ENCODE data around the gene SART1. TPM values are rescaled to one million over a fixed set of nuclear protein-coding genes. Genes with fewer than 3 reads are reported as not detected.
"Not testable (repeated sequence)": the region's sequence is repeated elsewhere in the genome, so short reads cannot be mapped to it uniquely, and the experiment has no call there.

SART1 gene
- total RNA-seq, 1 donor from 2014 or later = 43.3 TPM

DNA sequence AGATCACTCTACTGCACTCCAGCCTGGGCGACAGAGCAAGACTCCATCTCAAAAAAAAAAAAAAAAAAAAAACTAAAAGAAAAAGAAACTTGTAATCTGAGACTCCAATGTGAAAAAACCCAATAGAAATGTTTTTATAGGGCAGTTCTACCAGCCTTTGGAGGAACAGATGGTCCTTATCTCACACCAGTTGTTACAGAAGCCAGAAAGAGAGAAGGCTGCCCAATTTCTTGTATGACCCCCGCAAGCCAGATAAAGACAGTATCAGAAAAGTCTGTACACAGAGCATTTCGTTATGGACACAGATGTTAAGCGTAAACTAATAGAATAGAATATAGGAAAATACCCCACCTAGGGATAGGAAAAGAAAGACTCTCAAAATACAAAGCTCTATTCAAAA lies 27.5 kb upstream of the SART1 start:
- DNase-seq (ENCODE audit: low read depth) = no peak

DNA sequence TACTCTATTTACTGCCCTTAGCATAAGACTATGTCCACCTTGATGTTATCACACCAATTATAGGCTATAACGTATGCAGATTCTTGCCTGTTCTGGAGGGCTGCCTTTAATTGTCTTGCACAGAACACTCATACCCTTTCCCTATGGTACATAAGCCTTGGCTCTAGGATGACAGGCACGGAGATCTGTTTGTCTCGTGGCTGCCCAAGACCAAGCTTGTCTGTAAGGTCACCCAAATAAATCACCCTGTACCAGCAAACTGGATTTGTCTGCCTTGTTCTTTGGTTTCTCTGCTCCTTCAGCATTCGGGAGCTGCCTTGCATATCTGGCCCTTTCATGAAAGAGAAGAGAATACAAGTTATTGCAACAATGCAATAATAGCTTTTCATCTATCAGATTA lies 23.8 kb upstream of the SART1 start:
- no peak for DNase-seq (ENCODE audit: low read depth)

DNA sequence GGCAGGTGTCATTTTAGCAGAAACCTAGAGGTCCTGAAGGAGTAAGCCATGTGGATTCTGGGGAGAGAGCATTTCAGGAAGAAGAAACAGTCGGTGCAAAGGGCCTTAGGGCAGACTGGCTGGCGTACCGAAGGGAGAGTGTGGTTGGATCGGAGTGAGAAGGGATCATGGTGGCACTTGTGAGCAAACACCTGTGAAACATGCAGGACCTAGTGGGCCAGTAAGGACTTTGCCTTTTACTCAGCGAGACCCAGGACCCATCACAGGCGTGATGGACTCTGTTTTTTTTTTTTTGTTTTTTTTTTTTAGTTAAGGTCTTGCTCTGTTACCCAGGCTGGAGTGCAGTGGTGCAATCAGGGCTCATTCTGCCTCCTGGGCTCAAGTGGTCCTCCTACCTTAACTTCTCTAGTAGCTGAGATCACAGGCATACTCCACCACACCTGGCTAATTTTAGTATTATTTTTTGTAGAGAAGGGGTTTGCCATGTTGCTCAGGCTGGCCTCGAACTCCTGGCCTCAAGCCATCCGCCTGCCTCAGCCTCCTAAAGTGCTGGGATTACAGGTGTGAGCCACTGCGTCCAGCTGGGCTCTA lies 19.7 kb upstream of the SART1 start:
- DNase-seq (ENCODE audit: low read depth) = no peak

DNA sequence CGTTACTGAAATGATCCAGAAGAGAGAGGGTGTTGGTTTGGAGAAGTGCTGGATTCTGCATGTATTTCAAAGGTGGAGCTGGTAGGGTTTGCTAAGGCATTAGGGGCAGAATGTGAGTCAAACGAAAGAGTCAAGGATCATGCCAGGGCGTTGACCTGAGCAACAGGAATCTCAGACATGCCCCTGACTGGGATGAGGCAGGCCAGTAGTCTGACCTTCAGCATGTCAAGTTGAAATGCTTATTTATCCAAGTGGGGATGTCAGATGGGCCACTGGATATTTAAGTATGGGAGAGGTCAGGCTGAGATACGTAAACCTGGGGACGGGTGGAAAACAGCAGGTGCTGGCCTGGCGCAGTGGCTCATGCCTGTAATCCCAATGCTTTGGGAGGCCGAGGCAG lies 19.0 kb upstream of the SART1 start:
- no peak for DNase-seq (ENCODE audit: low read depth)

DNA sequence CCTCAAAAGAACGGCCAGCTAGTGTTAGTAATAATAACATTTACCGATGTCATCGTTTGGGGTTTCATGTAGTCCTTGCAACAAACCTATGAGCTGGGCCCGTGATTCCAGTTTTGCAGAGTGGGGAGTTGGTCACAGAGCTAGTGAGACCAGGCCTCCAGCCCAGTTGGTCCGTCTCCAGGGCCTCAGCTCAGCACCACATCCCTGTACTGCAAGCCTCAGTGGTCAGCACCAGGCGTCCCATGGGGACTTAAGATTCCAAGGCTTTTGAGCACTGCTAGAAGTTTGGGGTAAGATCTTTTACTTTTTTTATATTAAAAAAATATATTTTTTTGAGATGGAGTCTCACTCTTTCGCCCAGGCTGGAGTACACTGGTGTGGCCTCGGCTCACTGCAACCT lies 17.3 kb upstream of the SART1 start:
- no peak for DNase-seq (ENCODE audit: low read depth)

DNA sequence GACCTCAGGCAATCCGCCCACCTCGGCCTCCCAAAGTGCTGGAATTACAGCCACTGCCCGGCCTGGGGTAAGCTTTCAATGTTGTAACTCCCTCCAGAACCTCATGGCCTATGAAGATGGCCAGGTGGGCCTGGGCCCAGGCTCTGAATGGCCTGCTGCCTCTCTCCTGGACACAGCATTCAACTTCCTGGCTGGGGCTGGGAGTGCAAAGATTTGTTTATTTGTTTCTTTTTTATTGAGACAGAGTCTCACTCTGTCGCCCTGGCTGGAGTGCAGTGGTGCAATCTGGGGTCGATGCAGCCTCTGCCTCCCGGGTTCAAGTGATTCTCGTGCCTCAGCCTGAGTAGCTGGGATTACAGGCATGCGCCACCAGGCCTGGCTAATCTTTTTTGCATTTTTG lies 16.8 kb upstream of the SART1 start:
- no peak for DNase-seq (ENCODE audit: low read depth)

DNA sequence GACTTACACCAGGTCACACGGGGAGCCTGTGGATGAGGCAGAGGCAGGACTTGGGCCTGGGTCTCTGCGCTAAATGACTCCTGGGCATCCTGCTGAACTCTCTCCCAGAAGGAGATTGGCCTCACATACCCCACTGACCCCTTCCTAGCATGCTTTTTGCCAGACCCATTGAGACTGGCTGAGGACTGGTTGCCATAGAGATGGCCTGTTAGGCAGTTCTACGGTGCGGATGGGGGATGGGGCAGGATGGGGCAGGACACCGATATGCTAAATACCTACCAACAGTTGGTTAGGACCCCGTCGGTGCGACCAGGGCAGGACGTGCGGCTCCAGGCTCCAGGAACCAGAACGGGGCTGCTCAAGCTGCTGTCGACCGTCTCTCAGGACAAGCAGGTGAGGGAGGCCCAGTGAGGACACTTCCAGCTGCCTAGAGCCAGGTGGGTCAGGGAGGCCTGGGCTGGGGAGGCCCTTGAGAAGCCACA lies 16.1 kb upstream of the SART1 start, which contains the start of gene TSGA10IP:
TSGA10IP (plus strand) TSS at position 51 of the 482 bp plus-strand sequence; CDS start at position 247, 196 bp downstream.
- DNase-seq (ENCODE audit: low read depth) = no peak

DNA sequence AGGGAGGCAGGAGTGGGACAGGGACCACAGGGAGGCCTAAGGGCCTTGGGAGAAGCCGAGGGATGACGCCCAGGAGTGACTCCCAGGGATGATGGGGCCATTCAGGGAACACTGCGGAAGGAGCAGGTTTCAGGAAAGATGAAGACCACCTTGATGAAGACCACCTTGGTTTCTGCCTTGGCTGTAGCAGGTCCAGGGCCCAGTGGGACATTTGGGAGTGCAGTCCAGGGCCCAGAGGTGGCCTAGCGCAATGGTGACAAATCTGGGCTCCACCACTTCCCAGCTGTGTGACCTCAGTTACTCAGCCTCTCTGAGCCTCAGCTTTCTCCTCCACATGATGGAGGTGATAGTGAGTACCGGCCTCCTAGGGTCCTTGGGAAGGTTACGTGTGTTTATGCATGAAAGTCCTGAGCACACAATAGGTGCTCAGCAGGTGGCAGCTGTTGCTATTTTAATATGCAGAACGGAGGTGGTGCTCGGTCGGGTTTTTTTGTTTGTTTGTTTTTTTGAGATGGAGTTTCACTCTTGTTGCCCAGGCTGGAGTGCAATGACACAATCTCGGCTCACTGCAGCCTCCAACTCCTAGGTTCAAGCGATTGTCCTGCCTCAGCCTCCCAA lies 15.5 kb upstream of the SART1 start:
- no peak for DNase-seq (ENCODE audit: low read depth)

DNA sequence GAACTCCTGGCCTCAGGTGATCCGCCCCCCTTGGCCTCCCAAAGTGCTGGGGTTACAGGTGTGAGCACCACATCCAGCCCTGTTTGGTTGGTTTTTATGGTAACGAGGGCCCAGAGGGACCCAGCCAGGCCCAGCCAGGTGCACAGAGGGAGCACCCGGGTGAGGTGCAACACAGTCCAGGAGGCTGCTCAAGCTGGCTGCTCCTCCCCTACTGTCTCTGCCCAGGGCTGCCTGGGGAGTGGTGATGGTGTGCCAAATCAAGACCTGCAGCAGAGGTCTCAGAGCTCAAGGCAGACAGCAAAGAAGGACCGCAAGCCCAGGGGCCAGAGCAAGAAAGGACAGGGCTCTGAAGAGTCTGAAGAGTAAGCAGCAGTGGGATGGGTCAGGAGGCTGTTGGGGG lies 14.9 kb upstream of the SART1 start:
- no peak for DNase-seq (ENCODE audit: low read depth)

DNA sequence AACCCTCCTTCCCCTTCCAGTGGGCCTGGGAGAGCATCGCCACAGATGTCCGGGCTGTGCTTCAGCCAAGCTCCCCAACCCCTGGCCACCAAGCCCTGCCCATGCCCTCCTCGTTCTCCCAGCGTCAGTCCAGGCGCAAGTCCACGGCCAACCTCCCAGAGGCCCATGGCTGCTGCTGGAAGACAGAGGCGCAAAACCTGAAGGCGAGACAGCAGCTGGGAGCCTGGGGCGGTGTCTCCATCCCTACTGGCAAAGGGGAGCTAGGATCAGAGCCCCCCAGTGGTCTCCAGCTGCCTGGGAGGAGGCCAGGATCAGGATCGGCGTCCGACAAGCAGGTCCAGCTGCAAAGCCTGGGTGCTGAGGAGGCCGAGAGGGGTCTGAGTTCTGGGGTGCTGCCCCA lies 14.4 kb upstream of the SART1 start:
- DNase-seq (ENCODE audit: low read depth) = no peak

DNA sequence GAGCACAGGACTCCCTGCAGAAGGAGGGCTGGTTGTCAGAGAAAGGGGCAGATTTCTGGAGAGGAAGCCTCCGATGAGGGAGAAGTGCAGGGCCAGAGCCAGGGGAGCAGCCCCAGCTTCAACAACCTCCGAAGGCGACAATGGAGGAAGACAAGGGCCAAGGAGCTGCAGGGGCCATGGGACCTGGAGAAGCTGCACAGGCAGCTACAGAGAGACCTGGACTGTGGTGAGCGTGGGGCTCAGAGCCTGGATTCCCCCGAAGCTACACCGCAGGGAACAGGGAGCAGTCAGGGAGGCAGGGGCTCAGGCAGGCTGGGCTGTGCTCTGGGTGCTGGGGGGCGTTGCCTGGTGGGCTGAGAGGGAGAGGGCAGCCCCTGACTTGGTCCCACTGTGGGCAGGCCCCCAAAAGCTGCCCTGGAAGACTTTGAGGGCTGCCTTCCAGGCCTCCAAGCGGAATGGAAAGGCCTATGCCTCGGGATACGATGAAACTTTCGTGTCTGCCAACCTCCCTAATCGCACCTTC lies 13.9 kb upstream of the SART1 start:
- no peak for DNase-seq (ENCODE audit: low read depth)

DNA sequence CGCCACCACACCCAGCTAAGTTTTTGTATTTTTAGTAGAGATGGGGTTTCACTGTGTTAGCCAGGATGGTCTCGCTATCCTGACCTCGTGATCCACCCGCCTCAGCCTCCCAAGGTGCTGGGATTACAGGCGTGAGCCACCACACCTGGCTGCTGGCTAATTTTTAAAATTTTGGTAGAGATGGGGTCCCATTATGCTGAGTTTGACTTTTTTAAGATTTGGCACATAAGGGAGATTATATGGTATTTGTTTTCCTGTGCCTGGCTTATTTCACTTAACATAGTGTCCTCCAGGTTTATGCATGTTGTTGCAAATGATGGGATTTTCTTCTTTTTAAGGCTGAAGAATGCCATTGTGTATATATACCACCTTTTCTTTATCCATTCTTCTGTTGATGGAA lies 10.8 kb upstream of the SART1 start:
- DNase-seq (ENCODE audit: low read depth) = not testable (repeated sequence)

DNA sequence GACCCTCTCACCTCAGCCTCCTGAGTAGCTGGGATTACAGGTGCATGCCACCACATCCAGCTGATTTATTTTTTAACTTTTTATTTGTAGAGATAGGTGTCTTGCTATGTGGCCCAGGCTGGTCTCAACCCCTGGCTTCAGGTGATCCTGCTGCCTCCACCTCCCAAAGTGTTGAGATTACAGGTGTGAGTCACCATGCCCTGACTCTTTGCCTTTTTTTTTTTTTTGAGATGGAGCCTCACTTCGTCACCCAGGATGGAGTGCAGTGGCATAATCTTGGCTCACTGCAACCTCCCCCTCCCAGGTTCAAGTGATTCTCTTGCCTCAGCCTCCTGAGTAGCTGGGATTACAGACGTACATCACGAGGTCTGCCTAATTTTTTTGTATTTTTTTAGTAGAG lies 9.9 kb upstream of the SART1 start:
- not testable (repeated sequence) for DNase-seq (ENCODE audit: low read depth)

DNA sequence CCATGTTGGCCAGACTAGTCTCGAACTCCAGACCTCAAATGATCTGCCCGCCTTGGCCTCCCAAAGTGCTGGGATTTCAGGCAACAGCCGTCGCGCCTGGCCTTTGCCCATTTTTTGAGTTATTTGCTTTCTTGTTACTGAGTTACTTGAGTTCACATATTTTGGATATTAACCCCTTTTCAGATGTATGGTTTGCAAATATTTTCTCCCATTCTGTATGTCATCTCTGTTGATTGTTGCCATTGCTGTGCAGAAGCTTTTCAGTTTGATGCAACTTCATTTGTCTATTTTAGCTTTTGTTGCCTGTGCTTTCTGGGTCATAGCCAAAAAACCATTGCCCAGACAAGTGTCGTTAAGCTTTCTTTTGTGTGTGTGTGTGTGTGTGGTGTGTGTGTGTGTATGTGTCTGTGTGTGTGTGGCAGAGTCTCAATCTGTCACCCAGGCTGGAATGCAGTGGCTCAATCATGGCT lies 9.4 kb upstream of the SART1 start:
- DNase-seq (ENCODE audit: low read depth) = no peak

DNA sequence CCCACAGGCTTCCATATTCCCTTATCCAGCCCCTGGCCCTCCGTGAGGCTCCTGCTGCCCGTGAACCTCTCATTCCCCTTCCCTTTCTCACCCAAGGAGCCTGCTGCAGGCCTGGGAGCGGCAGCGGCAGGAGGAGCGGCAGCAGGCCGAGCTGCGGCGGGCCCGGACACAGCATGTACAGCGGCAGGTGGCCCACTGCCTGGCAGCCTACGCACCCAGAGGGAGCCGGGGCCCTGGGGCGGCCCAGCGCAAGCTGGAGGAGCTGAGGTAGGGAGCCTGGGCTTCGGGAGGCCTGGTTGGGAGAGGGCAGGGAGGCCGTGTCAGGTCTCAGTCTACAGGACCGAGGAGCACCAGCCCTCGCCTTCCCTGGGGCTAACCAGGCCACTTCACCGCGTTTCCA lies 8.1 kb upstream of the SART1 start:
- DNase-seq (ENCODE audit: low read depth) = no peak

DNA sequence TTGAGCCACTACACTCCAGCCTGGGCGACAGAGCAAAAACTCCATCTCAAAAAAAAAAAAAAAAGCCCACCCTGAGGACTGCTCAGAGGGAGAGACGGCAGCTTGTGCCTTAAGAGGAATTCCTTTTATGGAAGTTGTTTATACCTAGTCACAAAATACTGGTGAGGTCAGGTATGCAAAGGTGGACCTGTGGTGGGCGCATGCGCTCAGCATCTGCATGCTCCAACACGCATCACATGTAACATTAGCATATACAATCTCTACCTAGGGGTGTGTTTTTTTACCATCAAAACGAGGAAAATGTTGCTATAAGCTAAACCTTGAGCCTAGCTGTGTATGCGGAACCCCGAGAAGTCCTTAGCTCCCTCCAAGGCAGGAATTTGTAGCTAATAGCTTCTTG lies 6.8 kb upstream of the SART1 start:
- DNase-seq (ENCODE audit: low read depth) = no peak

DNA sequence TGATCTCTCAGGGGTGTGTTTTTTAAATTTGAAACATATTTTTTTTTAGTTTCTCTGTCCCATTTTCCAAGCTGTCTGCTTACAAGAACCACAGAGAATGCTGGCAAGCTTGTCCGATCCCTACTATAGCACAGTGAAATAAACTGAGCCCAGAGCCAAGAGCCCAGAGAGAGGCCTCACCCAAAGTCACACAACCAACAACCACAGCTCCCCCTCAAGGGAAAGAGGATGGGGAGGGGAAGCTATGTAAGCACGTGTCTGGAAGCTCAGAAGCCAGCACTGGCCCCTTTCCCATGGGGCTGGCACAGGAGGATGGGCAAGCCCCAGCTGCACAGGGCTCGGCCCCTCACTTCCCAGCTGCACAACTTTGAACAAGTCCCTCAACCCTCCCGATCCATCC lies 3.2 kb upstream of the SART1 start:
- no peak for DNase-seq (ENCODE audit: low read depth)

DNA sequence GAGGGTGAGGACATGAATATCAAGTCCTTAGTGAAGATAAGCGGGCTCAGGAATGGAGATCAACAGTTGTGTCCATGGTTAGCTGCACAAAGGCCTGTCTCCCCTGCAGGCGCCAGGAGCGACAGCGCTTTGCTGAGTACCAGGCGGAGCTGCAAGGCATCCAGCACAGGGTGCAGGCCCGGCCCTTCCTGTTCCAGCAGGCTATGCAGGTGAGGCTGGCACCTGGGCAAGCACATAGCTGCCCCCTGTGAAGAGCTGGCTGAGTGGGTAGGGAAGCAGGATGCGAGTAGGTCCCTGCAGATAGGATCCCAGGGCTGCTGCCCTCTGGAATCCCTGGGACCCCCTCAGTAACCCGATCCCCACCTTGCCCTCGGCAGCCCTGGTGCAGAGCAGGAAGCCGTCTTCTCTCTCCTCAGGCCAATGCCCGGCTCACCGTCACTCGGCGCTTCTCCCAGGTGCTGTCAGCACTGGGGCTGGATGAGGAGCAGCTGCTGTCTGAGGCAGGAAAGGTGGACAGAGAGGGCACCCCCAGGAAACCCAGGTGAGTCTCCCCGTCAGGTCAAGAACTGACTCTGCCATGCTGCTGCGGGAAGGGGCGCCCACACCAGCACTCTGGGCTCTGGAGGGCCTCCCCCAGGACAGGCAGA lies 2.6 kb upstream of the SART1 start:
- DNase-seq (ENCODE audit: low read depth) = no peak

DNA sequence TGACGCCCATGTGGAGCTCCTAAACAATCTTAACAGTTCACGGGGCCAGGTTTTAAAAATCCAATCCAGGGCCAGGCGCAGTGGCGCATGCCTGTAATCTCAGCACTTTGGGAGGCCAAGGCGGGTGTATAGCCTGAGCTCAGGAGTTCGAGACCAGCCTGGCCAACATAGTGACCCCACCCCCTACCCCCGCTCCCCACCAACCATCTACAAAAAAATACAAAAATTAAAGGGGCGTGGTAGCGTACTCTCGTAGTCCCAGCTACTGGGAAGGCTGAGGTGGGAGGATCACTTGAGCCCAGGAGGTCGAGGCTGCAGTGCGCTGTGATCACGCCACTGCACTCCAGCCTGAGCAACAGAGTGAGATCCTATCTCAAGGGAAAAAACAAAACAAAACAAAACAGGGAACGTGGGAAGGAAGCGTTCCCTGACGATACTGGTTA lies 689 bp upstream of the SART1 start:
- DNase-seq (ENCODE audit: low read depth) = no peak

DNA sequence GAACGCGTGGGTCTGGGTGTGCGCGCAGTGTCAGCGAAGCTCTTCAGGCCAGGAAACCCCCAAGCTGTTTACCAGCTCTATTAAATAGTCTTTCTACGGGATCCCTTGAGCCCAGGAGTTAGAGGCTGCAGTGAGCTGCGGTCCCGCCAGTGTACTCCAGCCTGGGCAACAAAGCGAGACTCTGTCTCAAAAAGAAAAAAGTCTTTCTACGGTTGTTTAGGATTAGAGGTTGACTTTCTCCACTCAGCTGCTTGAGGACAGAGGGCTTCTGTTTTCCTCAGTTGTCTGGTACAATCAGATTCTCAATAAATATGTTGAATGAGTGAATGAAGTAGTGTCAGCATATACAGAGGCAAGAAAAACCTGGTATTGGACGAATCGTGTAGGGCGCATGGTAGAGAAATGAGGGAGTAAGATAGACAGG lies 619 bp downstream of the SART1 start:
- no peak for DNase-seq (ENCODE audit: low read depth)

DNA sequence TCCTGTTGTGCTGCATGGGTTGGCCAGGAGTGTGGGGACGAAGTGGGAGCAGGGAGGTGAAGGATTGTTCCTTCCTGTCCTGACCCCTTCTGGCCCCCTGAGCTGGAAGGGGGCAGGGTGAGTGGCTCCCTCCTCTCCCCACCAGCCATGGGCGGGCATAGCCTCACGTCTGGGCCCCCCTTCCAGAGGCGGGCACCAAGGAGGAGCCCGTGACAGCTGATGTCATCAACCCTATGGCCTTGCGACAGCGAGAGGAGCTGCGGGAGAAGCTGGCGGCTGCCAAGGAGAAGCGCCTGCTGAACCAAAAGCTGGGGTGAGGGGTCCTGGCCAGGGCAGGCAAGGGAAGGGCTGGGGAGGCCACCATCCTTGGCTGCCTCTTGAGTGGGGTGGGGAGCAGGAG lies 3.4 kb downstream of the SART1 start:
- no peak for DNase-seq (ENCODE audit: low read depth)

DNA sequence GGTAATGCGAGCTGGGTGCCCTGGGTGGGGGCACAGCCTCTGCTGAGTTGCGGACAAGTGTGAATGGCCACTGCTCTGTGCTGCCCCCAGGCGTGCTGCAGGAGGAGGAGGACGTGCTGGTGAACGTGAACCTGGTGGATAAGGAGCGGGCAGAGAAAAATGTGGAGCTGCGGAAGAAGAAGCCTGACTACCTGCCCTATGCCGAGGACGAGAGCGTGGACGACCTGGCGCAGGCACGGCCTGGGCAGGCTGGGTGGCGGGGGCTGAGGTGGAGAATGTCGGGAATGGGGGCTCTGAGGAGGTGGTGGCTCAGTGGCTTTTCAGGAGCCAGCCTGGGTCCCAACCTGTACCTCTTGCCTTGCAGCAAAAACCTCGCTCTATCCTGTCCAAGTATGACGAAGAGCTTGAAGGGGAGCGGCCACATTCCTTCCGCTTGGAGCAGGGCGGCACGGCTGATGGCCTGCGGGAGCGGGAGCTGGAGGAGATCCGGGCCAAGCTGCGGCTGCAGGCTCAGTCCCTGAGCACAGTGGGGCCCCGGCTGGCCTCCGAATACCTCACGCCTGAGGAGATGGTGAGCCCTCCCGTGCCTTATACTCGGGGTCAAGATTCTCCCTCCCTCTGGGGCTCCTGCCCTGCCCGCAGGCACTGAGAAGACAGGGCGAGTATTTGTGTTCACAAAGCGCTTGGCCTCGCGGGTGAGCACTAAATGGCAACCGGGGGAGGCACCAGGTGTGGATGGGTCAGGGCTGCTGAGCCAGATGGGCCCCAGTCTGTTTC lies 4.6 kb downstream of the SART1 start:
- no peak for DNase-seq (ENCODE audit: low read depth)

Measured in renal cortical epithelial cell (primary cell).